HCT116 (cell line): Measurements from ENCODE around the gene CYP21A2. TPM values are rescaled to one million over a fixed set of nuclear protein-coding genes. Genes with fewer than 3 reads are reported as not detected.

Experiments
- ATAC-seq: fragments of 200-7000 bp; cut with Tn5 transposase; 2 replicates; pipeline ENCODE4 v1.9.1; 2020; ENCODE audit warnings: mild to moderate bottlenecking, moderate library complexity
- BruUV-seq: library from RNA; stranded (reverse); fragments of 400-500 nt; replicated peaks from 2 replicates; lab custom pipeline; 2021; lab: Mats Ljungman, UMichigan
- CTCF ChIA-PET: fragments of 300-600 bp; sonication (Branson Sonifier 250); formaldehyde crosslinking; loops from one replicate; lab custom pipeline; 2021; ENCODE audit warnings: antibody characterized with exemption; lab: Charles Lee
- POLR2A ChIA-PET: fragments of 300-600, 350-600 bp; sonication (Branson Sonifier 250); formaldehyde crosslinking; loops from one replicate; lab custom pipeline; 2021; ENCODE audit warnings: antibody characterized with exemption; lab: Charles Lee
- RAD21 ChIA-PET, 2 experiments: fragments of 300-600 bp; sonication (Branson Sonifier 250); formaldehyde crosslinking; loops; one replicate each; lab custom pipeline; 2023; ENCODE audit warnings: low total read pairs in 2 of 2; ENCODE audit not compliant: uncharacterized antibody in 2 of 2, unreplicated experiment in 2 of 2, low non-redundant PET in 1 of 2; lab: Charles Lee
- DNase-seq: peaks from one replicate; pipeline ENCODE4 v3.0.0-alpha.2; 2010; ENCODE audit warnings: low read depth, low spot score
- H2AFZ ChIP-seq: fragments of 200-600 bp; shearing (Covaris generic), sonication (generic); 2 replicates; pipeline ENCODE4 v1.6.1; 2017; ENCODE audit warnings: low read depth, mixed run types, mixed read lengths, antibody characterized with exemption, low read length; ENCODE audit not compliant: poor library complexity, severe bottlenecking
- H3K27ac ChIP-seq: 2 replicates; pipeline ENCODE4 v1.5.1; 2012; ENCODE audit warnings: low read depth, low read length
- H3K27me3 ChIP-seq: fragments of 200-600 bp; sonication (generic); 2 replicates; pipeline ENCODE4 v1.6.1; 2016; ENCODE audit warnings: mixed run types, low read length, mixed read lengths; ENCODE audit not compliant: insufficient read depth
- H3K36me3 ChIP-seq, 2 experiments: fragments of 200-500 bp in 1 of 2; fragments of 200-600 bp in 1 of 2; sonication (Bioruptor generic) in 1 of 2; sonication (generic) in 1 of 2; 2 replicates each; pipeline versions ENCODE4 v1.5.1 to v1.6.1; 2014 to 2016; ENCODE audit warnings: low read length in 2 of 2, inconsistent platforms in 1 of 2, mixed read lengths in 1 of 2, mixed run types in 1 of 2; ENCODE audit not compliant: insufficient read depth in 2 of 2, control insufficient read depth in 1 of 2
- H3K4me1 ChIP-seq, 2 experiments: fragments of 200-600 bp in 1 of 2; sonication (generic) in 1 of 2; 2 replicates each; pipeline versions ENCODE4 v1.5.1 to v1.6.1; 2012 to 2017; ENCODE audit warnings: low read length in 2 of 2, inconsistent platforms in 1 of 2, mild to moderate bottlenecking in 1 of 2, mixed read lengths in 1 of 2, mixed run types in 1 of 2, moderate library complexity in 1 of 2; ENCODE audit not compliant: insufficient read depth in 2 of 2, control insufficient read depth in 1 of 2
- H3K4me2 ChIP-seq: fragments of 200-600 bp; sonication (generic); 2 replicates; pipeline ENCODE4 v1.6.1; 2017; ENCODE audit warnings: mixed run types, low read length, mixed read lengths
- H3K4me3 ChIP-seq, 2 experiments: fragments of 200-600 bp in 1 of 2; sonication (generic) in 1 of 2; replicated peaks in 1 of 2; 2 replicates each; pipeline ENCODE4 v1.5.1; 2011 to 2016; ENCODE audit warnings: low read length in 2 of 2, control low read depth in 1 of 2, low read depth in 1 of 2, mild to moderate bottlenecking in 1 of 2, mixed read lengths in 1 of 2, mixed run types in 1 of 2
- H3K79me2 ChIP-seq: fragments of 200-600 bp; sonication (generic); 2 replicates; pipeline ENCODE4 v1.6.1; 2017; ENCODE audit warnings: mild to moderate bottlenecking, mixed run types, low read length, moderate library complexity, mixed read lengths; ENCODE audit not compliant: insufficient read depth
- H3K9ac ChIP-seq: fragments of 200-600 bp; sonication (generic); 2 replicates; pipeline ENCODE4 v1.6.1; 2016; ENCODE audit warnings: low read length, mixed read lengths
- H3K9me2 ChIP-seq: fragments of 200-600 bp; sonication (generic), shearing (Covaris generic); 2 replicates; pipeline ENCODE4 v1.6.1; 2017; ENCODE audit warnings: mixed run types, mild to moderate bottlenecking, moderate library complexity; ENCODE audit not compliant: insufficient read depth
- H3K9me3 ChIP-seq, 2 experiments: fragments of 200-500 bp in 1 of 2; fragments of 200-600 bp in 1 of 2; sonication (Bioruptor generic) in 1 of 2; sonication (generic) in 1 of 2; 2 replicates each; pipeline ENCODE4 v1.6.1; 2014 to 2017; ENCODE audit warnings: low read length in 2 of 2, mixed read lengths in 2 of 2, inconsistent platforms in 1 of 2, low read depth in 1 of 2, mild to moderate bottlenecking in 1 of 2, mixed run types in 1 of 2, moderate library complexity in 1 of 2; ENCODE audit not compliant: control insufficient read depth in 1 of 2, insufficient read depth in 1 of 2
- H4K20me1 ChIP-seq: fragments of 200-600 bp; sonication (generic), shearing (Covaris generic); 2 replicates; pipeline ENCODE4 v1.6.1; 2017; ENCODE audit warnings: mixed run types, mild to moderate bottlenecking, moderate library complexity; ENCODE audit not compliant: insufficient read depth
- ATF3 ChIP-seq: IDR thresholded peaks from 2 replicates; pipeline ENCODE4 v1.6.1; 2012
- CEBPB ChIP-seq: IDR thresholded peaks from 2 replicates; pipeline ENCODE4 v1.6.1; 2012; ENCODE audit warnings: low read depth
- CTCF ChIP-seq, 3 experiments: fragments of 200-600 bp in 1 of 3; sonication (generic) in 1 of 3; IDR thresholded peaks in 2 of 3; conservative IDR thresholded peaks in 1 of 3; 2 replicates each; pipeline ENCODE4 v1.5.1; 2012 to 2017; ENCODE audit warnings: low read depth in 2 of 3, low read length in 2 of 3, antibody characterized with exemption in 1 of 3, borderline replicate concordance in 1 of 3, control low read depth in 1 of 3, mild to moderate bottlenecking in 1 of 3, mixed read lengths in 1 of 3, mixed run types in 1 of 3, moderate library complexity in 1 of 3; ENCODE audit not compliant: insufficient read depth in 1 of 3
- EGR1 ChIP-seq: IDR thresholded peaks from 2 replicates; pipeline ENCODE4 v1.6.1; 2012; ENCODE audit warnings: low read depth
- EZH2 ChIP-seq: fragments of 200-600 bp; sonication (generic); IDR thresholded peaks from 2 replicates; pipeline ENCODE4 v1.6.1; 2017; ENCODE audit warnings: antibody characterized with exemption, mixed run types
- FOSL1 ChIP-seq: IDR thresholded peaks from 2 replicates; pipeline ENCODE4 v1.6.1; 2012; ENCODE audit warnings: low read depth
- JUND ChIP-seq: IDR thresholded peaks from 2 replicates; pipeline ENCODE4 v1.6.1; 2012
- POLR2A ChIP-seq: IDR thresholded peaks from 2 replicates; pipeline ENCODE4 v1.7.0; 2011; ENCODE audit warnings: borderline replicate concordance; ENCODE audit not compliant: insufficient read depth, insufficient read length; ENCODE audit errors: extremely low read depth
- POLR2AphosphoS5 ChIP-seq: IDR thresholded peaks from 2 replicates; pipeline ENCODE4 v1.6.1; 2011; ENCODE audit warnings: mild to moderate bottlenecking, low read depth, low read length, moderate library complexity
- RAD21 ChIP-seq: IDR thresholded peaks from 2 replicates; pipeline ENCODE4 v1.6.1; 2012; ENCODE audit warnings: low read depth, mild to moderate bottlenecking
- REST ChIP-seq: IDR thresholded peaks from 2 replicates; pipeline ENCODE4 v1.6.1; 2012; ENCODE audit warnings: low read depth
- SIN3A ChIP-seq: IDR thresholded peaks from 2 replicates; pipeline ENCODE4 v1.6.1; 2012; ENCODE audit warnings: low read depth
- SRF ChIP-seq: IDR thresholded peaks from 2 replicates; pipeline ENCODE4 v1.6.1; 2012; ENCODE audit warnings: low read depth
- TCF7L2 ChIP-seq: IDR thresholded peaks from 2 replicates; pipeline ENCODE4 v1.7.0; 2011; ENCODE audit warnings: borderline replicate concordance, inconsistent platforms; ENCODE audit not compliant: insufficient read depth, insufficient read length; ENCODE audit errors: extremely low read depth
- YY1 ChIP-seq: IDR thresholded peaks from 2 replicates; pipeline ENCODE4 v1.6.1; 2011; ENCODE audit warnings: low read length, low read depth, moderate library complexity, mild to moderate bottlenecking; ENCODE audit not compliant: insufficient replicate concordance; ENCODE audit errors: extremely low read depth
- ZBTB33 ChIP-seq: IDR thresholded peaks from 2 replicates; pipeline ENCODE4 v1.6.1; 2011; ENCODE audit warnings: mild to moderate bottlenecking, low read length, moderate library complexity; ENCODE audit not compliant: insufficient replicate concordance; ENCODE audit errors: extremely low read depth
- ZFX ChIP-seq: fragments of 450-650 bp; IDR thresholded peaks from 2 replicates; pipeline ENCODE4 v1.6.1; 2017
- ZNF274 ChIP-seq: fragments of 200-500 bp; sonication (Bioruptor generic); IDR thresholded peaks from 2 replicates; pipeline ENCODE4 v1.6.1; 2014; ENCODE audit warnings: mild to moderate bottlenecking, low read depth, low read length, inconsistent platforms
- intact Hi-C: fragments of 100-400 bp; cut with micrococcal nuclease; formaldehyde crosslinking; loops from 2 replicates; pipeline ENCODE4 v1.10.0; 2022
- total RNA-seq: library from RNA; stranded (reverse); gene quantifications from one replicate; pipeline ENCODE4 v1.2.1, GENCODE V29; 2021; ENCODE audit not compliant: unreplicated experiment

The CYP21A2 gene
- total RNA-seq, 1 experiment from 2014 or later: 1.4 TPM

- Histone ChIP-seq H4K20me1 (no peaks in the 10 kb centered on the region), H3K79me2 (no peaks in the 10 kb centered on the region), H3K4me1 (no peaks in the 10 kb centered on the region), H3K36me3 (no peaks in the 10 kb centered on the region), H3K27ac (no peak overlapping the region), H3K9me2 (no peaks in the 10 kb centered on the region), H3K9ac (no peak overlapping the region), H2AFZ (no peak overlapping the region)
- RAD21 ChIA-PET: no interaction called here
- no TSS peak for BruUV-seq
- TF ChIP-seq POLR2A (no peak), REST (no peak), CEBPB (no peak), SIN3A (no peak), JUND (no peak), YY1 (no peak), EGR1 (no peak), CTCF (IDR thresholded peaks at IDR 0.05 in 2 of 3, conservative IDR thresholded peaks at IDR 0.05 in 1 of 3; ENCODE audit: borderline replicate concordance in 1 of 3, insufficient read depth in 1 of 3, low read depth in 2 of 3, low read length in 2 of 3) (no peak), ZFX (no peak), ZBTB33 (no peak), POLR2AphosphoS5 (no peak), RAD21 (no peak), TCF7L2 (no peak), EZH2 (no peak), SRF (no peak), FOSL1 (no peak), ZNF274 (no peak), ATF3 (no peak)
- TF ChIP-seq, all 23 proteins: peak for 0
- POLR2A ChIA-PET: no interaction called here
- CTCF ChIA-PET: interaction anchor here (1.0 kb wide), 1 partner anchor 11 kb away, joined by 3 read pairs; no protein-coding TSS in a partner anchor
- Histone ChIP-seq H3K27me3 (no peaks in the 10 kb centered on the region), H3K4me2 (no peak overlapping the region), H3K9me3 (no peaks in the 10 kb centered on the region), H3K4me3 (no peak overlapping the region)
- ATAC-seq (no peak), DNase-seq (no peak)
- intact Hi-C loops: no loop called here
Measured at GRCh38 chr6:32058511-32058963, 20.3 kb downstream of the CYP21A2 start.
